ENCODE results near the gene CISTR. TPM values are rescaled to one million over a fixed set of nuclear protein-coding genes. Genes with fewer than 3 reads are reported as not detected.
"Not testable (repeated sequence)": the region's sequence is repeated elsewhere in the genome, so short reads cannot be mapped to it uniquely, and the experiment has no call there.

CISTR gene
- total RNA-seq, 2 donors from 2014 or later = not detected

GRCh38 chr12:53782093-53782703, 30.4 kb upstream of the CISTR start:
- Mint-ChIP-seq H3K36me3 (ENCODE audit: low read depth) (no peaks in the 10 kb centered on the region), H3K27ac (no peak overlapping the region), H3K4me3 (no peak overlapping the region), H3K4me1 (peaks cover under 1% of the 10 kb centered on the region), H3K9me3 (no peaks in the 10 kb centered on the region), H3K27me3 (ENCODE audit: insufficient read depth) (peaks cover 66% of the 10 kb centered on the region)
- H3K4me3 ChIP-seq (ENCODE audit: low read length) = no peak overlapping the region
- no peaks in the 10 kb centered on the region for H3K9me3 ChIP-seq (ENCODE audit: control insufficient read depth, low read length)
- peaks cover 84% of the 10 kb centered on the region for H3K27me3 ChIP-seq (ENCODE audit: control insufficient read depth, insufficient read depth, low read length, poor library complexity, severe bottlenecking)
- no peak overlapping the region for H3K27ac ChIP-seq (ENCODE audit: low read depth, low read length)
- no peak overlapping the region for H3K9ac ChIP-seq (ENCODE audit: extremely low read depth, low read length, poor library complexity, severe bottlenecking)
- 90 to 93% methylated on average over 7 to 8 of the region's 8 CpGs for WGBS, 2 experiments (ENCODE audit: insufficient coverage in 1 of 2, insufficient read length in 1 of 2)
- DNase-seq = no peak
- TF ChIP-seq, protein P1, sequence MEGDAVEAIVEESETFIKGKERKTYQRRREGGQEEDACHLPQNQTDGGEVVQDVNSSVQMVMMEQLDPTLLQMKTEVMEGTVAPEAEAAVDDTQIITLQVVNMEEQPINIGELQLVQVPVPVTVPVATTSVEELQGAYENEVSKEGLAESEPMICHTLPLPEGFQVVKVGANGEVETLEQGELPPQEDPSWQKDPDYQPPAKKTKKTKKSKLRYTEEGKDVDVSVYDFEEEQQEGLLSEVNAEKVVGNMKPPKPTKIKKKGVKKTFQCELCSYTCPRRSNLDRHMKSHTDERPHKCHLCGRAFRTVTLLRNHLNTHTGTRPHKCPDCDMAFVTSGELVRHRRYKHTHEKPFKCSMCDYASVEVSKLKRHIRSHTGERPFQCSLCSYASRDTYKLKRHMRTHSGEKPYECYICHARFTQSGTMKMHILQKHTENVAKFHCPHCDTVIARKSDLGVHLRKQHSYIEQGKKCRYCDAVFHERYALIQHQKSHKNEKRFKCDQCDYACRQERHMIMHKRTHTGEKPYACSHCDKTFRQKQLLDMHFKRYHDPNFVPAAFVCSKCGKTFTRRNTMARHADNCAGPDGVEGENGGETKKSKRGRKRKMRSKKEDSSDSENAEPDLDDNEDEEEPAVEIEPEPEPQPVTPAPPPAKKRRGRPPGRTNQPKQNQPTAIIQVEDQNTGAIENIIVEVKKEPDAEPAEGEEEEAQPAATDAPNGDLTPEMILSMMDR (conservative IDR thresholded peaks at IDR 0.05) = no peak
- no peaks in the 10 kb centered on the region for H3K4me1 ChIP-seq (ENCODE audit: control insufficient read depth, insufficient read depth, low read length)
- H3K36me3 ChIP-seq (ENCODE audit: control insufficient read depth, insufficient read depth, low read length) = no peaks in the 10 kb centered on the region

DNA sequence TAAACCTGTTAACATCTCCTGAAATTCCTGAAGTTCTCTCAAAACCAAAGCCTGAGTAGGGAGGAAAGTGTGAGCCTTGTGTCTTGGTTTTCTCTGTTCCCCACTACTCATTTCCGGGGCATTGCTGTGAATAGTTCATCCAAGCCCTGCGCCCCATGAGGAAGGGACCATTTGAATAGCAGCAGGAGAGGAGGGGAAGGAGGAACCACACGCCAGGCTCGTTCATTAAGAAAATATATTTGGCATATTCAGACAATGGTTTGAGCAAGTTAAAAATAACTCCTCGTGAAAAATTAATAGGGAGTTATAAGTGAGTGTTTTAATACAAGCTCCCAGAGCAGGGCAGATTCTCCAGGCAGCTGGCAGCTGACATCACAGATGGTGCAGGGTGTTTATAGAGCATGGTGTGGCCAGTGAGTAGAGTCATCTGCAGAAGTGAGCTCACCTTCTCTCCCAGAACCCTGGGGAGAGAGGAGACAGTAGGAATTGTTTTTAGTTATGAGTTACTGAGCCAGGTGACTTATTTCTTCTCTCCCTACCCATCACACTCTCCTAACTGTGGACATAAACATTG, 29.5 kb upstream of the CISTR start:
- Mint-ChIP-seq H3K36me3 (ENCODE audit: low read depth) (no peaks in the 10 kb centered on the region), H3K27me3 (ENCODE audit: insufficient read depth) (peaks cover 61% of the 10 kb centered on the region), H3K9me3 (no peaks in the 10 kb centered on the region), H3K4me3 (no peak overlapping the region), H3K4me1 (peaks cover 2% of the 10 kb centered on the region), H3K27ac (no peak overlapping the region)
- Histone ChIP-seq H3K4me1 (ENCODE audit: control insufficient read depth, insufficient read depth, low read length) (no peaks in the 10 kb centered on the region), H3K4me3 (ENCODE audit: low read length) (no peak overlapping the region), H3K9ac (ENCODE audit: extremely low read depth, low read length, poor library complexity, severe bottlenecking) (no peak overlapping the region), H3K36me3 (ENCODE audit: control insufficient read depth, insufficient read depth, low read length) (no peaks in the 10 kb centered on the region), H3K27ac (ENCODE audit: low read depth, low read length) (no peak overlapping the region), H3K27me3 (ENCODE audit: control insufficient read depth, insufficient read depth, low read length, poor library complexity, severe bottlenecking) (peaks cover 84% of the 10 kb centered on the region), H3K9me3 (ENCODE audit: control insufficient read depth, low read length) (no peaks in the 10 kb centered on the region)
- WGBS, 2 experiments (ENCODE audit: insufficient coverage in 1 of 2, insufficient read length in 1 of 2) = 56 to 76% methylated on average over 3 to 5 of the region's 5 CpGs
- TF ChIP-seq, protein P1 (conservative IDR thresholded peaks at IDR 0.05) = no peak
- no peak for DNase-seq

DNA sequence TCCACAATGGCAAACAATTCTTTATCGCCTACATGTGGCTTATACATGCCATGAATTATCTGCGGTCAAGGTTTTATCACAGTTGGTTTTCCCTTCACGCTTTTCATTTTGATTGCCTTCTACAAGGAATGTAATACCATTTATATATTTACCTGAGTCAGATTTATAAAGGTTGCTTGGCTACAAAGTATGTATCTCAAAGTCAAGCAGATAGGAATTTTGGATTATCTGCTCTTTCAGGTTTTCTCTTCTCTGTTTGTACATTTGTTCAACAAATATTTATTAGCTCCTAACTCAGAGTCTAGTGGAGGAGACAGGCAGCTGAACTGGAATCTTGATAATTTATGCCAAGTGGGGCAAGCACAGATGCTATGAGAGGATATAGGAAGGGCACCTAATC, 28.5 kb upstream of the CISTR start:
- H3K27ac ChIP-seq (ENCODE audit: low read depth, low read length) = no peak overlapping the region
- H3K4me1 Mint-ChIP-seq = peaks cover 2% of the 10 kb centered on the region
- no peak for DNase-seq
- 91 to 100% methylated on average over 2 to 3 of the region's 3 CpGs for WGBS, 2 experiments (ENCODE audit: insufficient coverage in 1 of 2, insufficient read length in 1 of 2)
- H3K9me3 Mint-ChIP-seq = no peaks in the 10 kb centered on the region
- no peak overlapping the region for H3K4me3 ChIP-seq (ENCODE audit: low read length)
- no peaks in the 10 kb centered on the region for H3K36me3 ChIP-seq (ENCODE audit: control insufficient read depth, insufficient read depth, low read length)
- peaks cover 58% of the 10 kb centered on the region for H3K27me3 Mint-ChIP-seq (ENCODE audit: insufficient read depth)
- TF ChIP-seq, protein P1 (conservative IDR thresholded peaks at IDR 0.05) = no peak
- H3K4me3 Mint-ChIP-seq = no peak overlapping the region
- H3K27ac Mint-ChIP-seq = no peak overlapping the region
- H3K9me3 ChIP-seq (ENCODE audit: control insufficient read depth, low read length) = no peaks in the 10 kb centered on the region
- peaks cover 84% of the 10 kb centered on the region for H3K27me3 ChIP-seq (ENCODE audit: control insufficient read depth, insufficient read depth, low read length, poor library complexity, severe bottlenecking)
- no peak overlapping the region for H3K9ac ChIP-seq (ENCODE audit: extremely low read depth, low read length, poor library complexity, severe bottlenecking)
- no peaks in the 10 kb centered on the region for H3K36me3 Mint-ChIP-seq (ENCODE audit: low read depth)
- H3K4me1 ChIP-seq (ENCODE audit: control insufficient read depth, insufficient read depth, low read length) = no peaks in the 10 kb centered on the region

GRCh38 chr12:53779679-53780078, 27.9 kb upstream of the CISTR start:
- not testable (repeated sequence) for H3K4me3 ChIP-seq (ENCODE audit: low read length)

More at GRCh38 chr12:53779679-53780078, 27.9 kb upstream of the CISTR start:
- not testable (repeated sequence) for H3K9me3 ChIP-seq (ENCODE audit: control insufficient read depth, low read length); H3K4me3 Mint-ChIP-seq; H3K36me3 Mint-ChIP-seq (ENCODE audit: low read depth); H3K9me3 Mint-ChIP-seq; H3K36me3 ChIP-seq (ENCODE audit: control insufficient read depth, insufficient read depth, low read length); H3K4me1 ChIP-seq (ENCODE audit: control insufficient read depth, insufficient read depth, low read length); DNase-seq; H3K9ac ChIP-seq (ENCODE audit: extremely low read depth, low read length, poor library complexity, severe bottlenecking); H3K27ac Mint-ChIP-seq; H3K27ac ChIP-seq (ENCODE audit: low read depth, low read length); H3K4me1 Mint-ChIP-seq
- peaks cover 78% of the 10 kb centered on the region for H3K27me3 ChIP-seq (ENCODE audit: control insufficient read depth, insufficient read depth, low read length, poor library complexity, severe bottlenecking)
- peaks cover 53% of the 10 kb centered on the region for H3K27me3 Mint-ChIP-seq (ENCODE audit: insufficient read depth)
- WGBS, 2 experiments (ENCODE audit: insufficient coverage in 1 of 2, insufficient read length in 1 of 2) = 87% methylated on average over 6 of the region's 7 CpGs; no CpG with 5 or more reads in 1 of the 2 experiments
